GM10847 (cell line): Measurements from ENCODE around the gene FSD1L.

Experiments
- POLR2A ChIP-seq: IDR thresholded peaks from 2 replicates; pipeline ENCODE4 v1.6.1; 2011; ENCODE audit not compliant: insufficient read length; ENCODE audit errors: extremely low read depth

FSD1L gene

DNA sequence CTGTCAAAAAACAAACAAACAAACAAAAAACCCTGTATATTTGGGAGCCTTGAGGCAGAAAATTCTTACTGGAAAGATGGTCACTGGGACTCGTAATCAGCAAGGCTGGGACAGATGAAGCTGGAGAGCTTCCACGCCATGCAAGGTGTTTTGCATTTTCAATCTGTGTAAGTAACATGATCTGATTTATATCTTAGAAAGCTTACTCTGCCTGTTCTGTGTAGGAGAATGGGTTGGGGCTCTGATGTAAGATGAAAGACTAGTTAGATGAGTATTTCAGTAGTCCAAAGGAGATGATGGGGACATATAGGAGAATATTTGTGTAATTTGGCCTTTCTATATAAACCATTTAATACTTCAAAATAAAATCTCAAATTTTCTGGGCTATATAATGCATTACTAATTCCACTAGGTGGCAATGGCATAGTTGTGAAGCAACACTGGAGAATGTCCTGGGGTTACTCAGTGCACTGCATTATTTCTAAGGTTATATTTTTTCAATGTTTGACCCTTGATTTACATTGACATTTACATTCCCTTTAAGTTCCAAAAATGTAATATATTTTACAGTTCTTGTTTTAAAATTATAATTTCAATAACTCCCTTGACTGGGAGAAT lies 21.9 kb upstream of the FSD1L start:
- TF ChIP-seq POLR2A: no peak

DNA sequence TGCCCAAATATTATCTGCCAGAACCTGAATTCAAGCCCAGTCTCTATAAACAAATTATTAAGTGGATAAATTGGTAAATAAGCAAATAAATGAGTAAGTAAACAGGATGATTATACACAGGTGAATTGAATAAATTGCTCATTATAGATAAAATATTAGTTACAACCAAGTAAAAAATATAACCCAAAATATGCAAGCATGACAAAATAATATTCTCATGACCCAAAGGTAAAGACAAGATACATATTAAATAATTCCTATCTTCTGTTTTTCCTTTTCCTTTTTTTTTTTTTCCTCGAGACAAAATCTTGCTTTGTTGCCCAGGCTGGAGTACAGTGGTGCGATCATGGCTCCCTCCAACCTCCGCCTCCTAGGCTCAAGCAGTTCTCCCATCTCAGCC lies 21.2 kb upstream of the FSD1L start:
- TF ChIP-seq POLR2A: no peak

GRCh38 chr9:105431424-105432246 lies 16.2 kb upstream of the FSD1L start:
- no peak for TF ChIP-seq POLR2A

DNA sequence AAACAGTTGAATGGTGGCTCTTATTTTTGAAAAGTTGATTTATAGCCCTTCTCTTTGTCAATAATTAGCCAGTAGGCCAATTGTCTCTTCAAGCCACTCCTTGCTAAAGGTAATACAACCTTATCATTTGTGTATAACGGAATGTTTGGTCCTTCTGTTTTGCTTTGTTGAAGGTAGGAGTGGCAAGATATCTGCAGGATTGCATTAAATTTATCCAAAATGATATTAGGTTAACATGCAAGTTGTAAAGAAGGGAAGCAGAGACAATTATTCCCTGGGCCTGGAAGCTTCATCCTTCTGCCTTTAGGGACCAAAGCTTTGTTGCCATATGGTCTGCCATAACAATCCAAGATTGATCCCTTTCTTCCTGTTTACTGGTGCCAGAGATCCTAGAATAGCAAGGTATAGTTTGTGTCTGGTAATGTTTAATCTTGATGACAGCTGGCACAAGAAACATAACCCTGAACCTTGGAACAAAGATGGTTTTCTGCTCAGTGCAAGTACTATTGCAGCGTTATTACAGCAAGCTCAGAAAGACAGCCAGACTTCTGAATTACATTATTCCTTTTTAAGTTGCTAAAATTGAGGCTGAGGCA lies 15.5 kb upstream of the FSD1L start:
- no peak for TF ChIP-seq POLR2A

DNA sequence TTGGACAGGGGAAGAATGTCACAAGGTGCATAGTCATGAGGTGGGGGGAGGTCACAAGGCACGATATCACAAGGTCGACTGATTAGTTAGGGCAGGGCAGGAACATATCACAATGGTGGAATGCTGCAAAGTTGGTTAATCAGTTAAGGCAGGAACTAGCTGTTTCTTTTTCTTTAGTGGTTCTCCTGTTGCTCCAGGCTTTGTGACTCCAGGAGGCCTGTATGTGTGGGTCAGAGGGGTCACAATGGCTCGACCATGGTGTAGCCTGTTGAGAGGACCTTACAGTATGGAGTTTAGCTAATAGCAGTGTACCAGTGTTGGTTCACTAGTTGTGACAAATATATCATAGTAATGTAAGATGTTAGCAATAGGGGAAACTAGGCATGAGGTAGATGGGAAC lies 12.4 kb upstream of the FSD1L start:
- no peak for TF ChIP-seq POLR2A

DNA sequence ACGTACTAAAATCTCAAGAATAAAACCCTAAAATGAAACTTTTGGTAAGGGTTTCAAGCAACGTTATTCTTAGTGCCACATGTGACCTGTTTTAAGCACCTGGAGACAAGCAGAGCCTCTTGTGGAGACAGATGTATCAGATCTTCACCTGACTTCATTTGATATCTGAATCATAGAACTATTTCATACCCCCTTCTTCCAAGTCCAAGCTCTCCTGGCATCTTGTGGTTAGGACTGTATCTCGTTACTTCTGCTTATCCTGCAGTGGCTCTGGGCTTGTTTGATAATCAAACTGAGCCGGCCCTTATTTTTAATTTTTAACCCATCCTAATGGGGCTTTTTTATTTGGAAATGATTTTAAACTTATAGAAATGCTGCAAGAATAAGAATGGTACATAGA lies 11.1 kb upstream of the FSD1L start:
- TF ChIP-seq POLR2A: no peak

GRCh38 chr9:105437704-105438103 lies 10.1 kb upstream of the FSD1L start:
- TF ChIP-seq POLR2A: no peak

DNA sequence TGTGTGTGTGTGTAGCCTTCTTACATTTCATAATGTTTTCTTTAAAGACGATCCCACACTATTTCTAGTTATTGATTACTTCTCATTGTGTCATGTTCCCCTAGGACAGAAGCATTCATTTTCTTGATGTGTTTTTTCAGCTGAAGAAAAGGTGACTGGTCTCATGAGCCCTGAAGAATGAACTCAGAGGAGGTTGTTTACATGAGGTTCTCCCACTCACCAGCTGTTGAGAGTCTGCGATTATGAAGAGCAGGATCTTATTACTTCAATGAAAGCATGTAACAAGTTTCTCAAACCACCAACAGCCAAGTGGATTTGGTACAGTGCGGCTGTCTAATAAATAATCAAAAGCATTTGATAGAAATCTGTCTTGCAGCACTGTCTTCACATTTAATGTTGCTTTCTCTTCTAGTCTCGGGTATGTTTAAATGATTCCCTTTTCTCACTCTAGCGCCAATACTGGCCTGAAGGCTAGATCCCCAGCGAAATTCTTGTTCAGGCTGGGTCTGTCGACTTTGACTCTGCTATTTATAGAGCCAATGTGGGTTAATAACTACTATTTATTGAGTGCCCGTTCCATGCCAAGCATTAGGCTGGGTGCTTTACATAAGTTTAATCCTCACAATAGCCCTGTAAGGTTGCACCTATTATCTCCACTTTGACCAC lies 9.6 kb upstream of the FSD1L start:
- TF ChIP-seq POLR2A: no peak

DNA sequence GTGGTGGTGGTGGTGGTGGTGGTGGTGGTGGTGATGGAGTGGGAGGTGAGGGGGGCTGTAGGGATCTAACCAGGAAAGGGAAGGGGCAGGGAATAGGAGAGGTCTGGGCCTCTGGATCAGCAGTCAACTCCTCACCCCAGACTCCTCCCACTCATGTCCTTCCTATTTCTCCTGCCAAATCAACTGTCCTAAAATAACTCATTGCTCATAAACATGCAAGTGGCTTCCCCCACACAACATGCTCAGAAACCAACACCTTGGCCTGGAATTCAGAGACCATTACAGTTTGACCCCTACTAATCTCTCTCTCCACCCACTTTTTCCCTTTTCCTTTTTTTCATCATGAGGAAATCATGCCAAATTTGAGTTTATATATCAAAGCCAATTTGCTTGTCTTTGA lies 8.4 kb upstream of the FSD1L start:
- no peak for TF ChIP-seq POLR2A

DNA sequence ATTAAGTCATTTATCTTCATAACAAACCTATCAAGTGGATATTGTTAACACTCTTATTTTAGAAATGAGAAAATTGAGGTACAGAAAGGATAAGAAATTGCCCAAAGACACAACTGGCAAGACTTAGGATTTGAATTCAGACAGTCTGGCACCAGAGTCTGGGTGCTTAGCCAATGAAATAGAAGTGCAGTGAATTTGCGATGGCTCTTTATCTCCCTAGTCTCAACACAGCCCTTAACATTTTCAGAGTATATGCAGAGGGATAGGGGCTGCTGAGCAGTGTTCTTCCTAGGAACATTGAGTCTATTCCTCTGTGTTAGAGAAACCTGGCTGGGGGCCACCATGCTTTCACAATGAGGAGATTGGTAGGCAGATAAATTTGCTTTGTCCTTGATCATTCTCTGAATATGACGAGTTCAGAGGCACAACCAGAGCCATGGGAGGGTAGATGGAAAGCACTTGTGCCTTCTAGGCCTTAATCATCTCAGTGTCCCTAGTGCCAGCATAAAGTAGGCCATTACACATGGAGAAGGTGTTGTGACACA lies 6.1 kb upstream of the FSD1L start:
- TF ChIP-seq POLR2A: no peak

DNA sequence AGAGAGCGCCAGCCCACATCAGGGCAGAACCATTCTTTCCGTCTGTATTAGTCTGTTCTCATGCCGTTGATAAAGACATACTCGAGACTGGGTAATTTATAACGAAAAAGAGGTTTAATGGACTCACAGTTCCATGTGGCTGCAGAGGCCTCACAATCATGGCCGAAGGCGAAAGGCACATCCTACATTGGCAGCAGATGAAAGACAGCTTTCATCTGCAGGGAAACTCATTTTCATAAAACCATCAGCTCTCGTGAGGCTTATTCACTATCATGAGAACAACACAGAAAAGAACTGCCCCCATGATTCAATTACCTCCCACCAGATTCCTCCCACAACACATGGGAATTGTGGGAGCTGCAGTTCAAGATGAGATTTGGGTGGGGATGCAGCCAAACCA lies 4.7 kb upstream of the FSD1L start:
- no peak for TF ChIP-seq POLR2A

- no peak for TF ChIP-seq POLR2A
These were observed 3.7 kb upstream of the FSD1L start for GRCh38 chr9:105444130-105444529.

DNA sequence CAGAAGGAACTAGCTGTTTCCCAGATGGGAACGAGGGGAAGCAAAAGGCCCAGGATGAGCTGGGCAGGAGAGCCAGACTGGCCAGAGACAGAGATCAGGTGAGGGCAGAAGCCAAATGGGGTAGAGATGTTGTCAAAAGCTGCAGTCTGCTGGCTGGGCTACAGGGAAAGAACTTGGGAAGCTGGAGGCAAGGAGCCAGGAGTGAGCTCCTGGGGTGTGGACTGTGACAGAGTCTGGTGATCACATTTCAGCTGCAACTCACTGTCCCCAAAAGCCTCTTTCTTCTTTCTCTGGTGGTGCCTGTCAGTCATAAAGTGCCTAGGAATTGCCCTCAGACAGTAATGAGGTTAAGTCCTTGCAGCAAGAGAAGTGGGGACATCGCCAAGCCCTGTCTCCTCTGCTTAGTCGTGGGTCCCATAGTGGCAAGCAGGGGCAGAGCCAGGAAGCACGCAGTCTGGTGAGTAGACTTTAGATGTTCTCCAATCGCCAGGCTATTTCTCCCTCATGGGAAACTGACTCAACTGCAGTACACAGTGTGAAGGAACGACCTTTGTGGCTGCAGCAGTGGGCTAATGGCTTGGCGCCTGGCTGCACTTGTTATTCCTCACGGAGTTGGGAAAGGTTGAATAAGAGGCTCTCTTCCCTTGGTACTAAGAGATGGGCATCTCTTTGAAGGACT lies 2.5 kb upstream of the FSD1L start:
- no peak for TF ChIP-seq POLR2A

DNA sequence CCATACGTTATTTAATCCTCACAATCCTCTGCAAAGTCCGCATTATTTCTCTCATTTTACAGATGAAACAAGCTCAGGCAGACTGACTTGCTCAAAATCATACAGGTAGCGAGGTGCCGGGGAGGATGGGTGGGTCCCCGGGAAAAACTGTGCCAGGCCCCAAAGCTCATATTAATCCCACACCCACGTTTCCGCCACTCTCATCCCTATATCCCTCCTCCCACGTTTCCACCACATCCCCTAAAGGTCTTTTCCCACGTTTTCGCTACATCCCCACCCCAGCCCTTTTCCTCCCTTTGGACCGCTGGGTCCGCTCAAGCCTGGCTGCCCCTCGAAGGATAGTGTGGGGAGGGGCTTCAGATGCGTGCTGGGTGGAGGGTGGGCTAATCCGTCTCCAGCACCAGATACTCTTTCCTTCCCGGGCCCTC lies 434 bp upstream of the FSD1L start:
- TF ChIP-seq POLR2A: no peak

- TF ChIP-seq POLR2A: no peak
These were observed 1.2 kb downstream of the FSD1L start for GRCh38 chr9:105449081-105449480.
